AG10803 (cell line): ENCODE results near the gene RXYLT1.
A peak's percentile ranks its signal among the peaks of the same experiment; 100 is the strongest.

Experiments used
- DNase-seq: peaks from one replicate; pipeline ENCODE4 v3.0.0; 2010; ENCODE audit warnings: low read depth
- H3K4me3 ChIP-seq: 2 replicates; pipeline ENCODE4 v1.5.1; 2011; ENCODE audit warnings: mild to moderate bottlenecking, low read length, control low read depth
- CTCF ChIP-seq: conservative IDR thresholded peaks from 2 replicates; pipeline ENCODE4 v1.5.1; 2011; ENCODE audit warnings: mild to moderate bottlenecking, low read length, control low read depth, inconsistent platforms

Gene RXYLT1

DNA sequence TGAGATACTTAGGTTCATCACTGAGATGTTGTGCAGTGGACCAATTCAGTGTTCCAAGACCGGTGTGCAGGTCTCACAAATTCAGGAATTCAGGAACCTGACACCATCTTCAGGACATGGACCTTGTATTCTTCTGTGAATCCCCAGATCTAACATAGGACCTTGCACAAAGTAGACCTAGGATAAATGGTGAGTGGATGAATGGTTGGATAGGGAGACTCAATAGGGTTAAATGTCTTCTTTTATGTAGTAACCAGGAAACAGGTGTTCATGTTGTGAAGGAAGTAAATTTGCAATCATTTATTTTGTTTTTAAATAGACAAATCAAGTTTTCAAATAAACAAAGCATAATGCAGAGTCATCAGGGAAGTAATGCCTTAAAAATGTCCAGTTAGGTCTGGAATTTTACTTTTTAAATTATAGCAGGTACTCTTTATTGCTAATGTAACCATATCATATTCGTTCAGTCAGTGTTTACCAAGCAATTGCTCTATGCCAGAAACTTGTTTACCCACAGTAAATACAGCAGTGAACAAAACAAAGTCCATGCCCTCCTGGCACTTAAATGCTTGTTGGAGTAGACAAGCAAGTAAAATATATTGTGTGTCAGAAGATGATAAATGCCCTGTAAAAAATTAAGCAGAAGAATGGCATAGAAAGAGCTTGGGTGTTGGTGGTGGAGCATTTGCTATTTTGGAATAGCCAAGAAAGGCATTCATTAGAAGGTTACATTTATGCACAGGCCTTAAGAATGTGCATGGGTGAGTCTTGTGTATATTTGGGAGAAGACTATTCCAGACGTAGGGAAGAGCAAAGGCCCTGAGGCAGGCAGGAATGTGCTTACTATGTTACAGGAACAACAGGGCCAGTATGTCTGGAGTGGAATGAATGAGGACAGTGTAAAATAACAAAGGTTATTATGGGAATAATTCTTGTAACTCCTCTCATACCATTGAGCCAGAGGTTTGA, 26.3 kb downstream of the RXYLT1 start:
- no peak for DNase-seq
- no peak overlapping the region for H3K4me3 ChIP-seq
- no peak for TF ChIP-seq CTCF

GRCh38 chr12:63808631-63809030, 28.9 kb downstream of the RXYLT1 start:
- H3K4me3 ChIP-seq = no peak overlapping the region
- no peak for TF ChIP-seq CTCF
- peak; percentile 45 for DNase-seq

GRCh38 chr12:63809566-63809965, 29.9 kb downstream of the RXYLT1 start:
- DNase-seq = no peak
- no peak for TF ChIP-seq CTCF
- H3K4me3 ChIP-seq = no peak overlapping the region

GRCh38 chr12:63811334-63811733, 31.6 kb downstream of the RXYLT1 start:
- TF ChIP-seq CTCF = no peak
- no peak for DNase-seq
- H3K4me3 ChIP-seq = no peak overlapping the region

DNA sequence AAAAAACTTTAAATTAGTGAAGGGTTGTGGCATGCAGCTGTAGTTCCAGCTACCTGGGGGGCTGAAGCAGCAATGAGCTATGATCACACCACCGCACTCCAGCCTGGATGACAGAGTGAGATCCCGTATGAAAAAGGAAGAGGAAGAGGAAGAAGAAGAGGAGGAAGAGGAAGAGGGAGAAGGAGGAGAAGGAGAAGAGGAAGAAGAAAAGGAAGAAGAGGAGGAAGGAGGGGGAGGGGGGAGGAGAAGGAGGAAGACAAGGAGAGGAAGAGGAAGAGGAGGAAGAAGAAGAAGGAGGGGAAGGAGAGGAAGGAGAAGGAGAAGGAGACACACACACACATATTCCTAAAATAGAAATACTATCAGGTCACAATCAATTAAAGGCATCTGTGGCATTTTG, 32.0 kb downstream of the RXYLT1 start:
- no peak for TF ChIP-seq CTCF
- no peak overlapping the region for H3K4me3 ChIP-seq
- DNase-seq = no peak

GRCh38 chr12:63814146-63814772, 34.5 kb downstream of the RXYLT1 start:
- no peak for TF ChIP-seq CTCF
- DNase-seq = no peak
- no peak overlapping the region for H3K4me3 ChIP-seq

DNA sequence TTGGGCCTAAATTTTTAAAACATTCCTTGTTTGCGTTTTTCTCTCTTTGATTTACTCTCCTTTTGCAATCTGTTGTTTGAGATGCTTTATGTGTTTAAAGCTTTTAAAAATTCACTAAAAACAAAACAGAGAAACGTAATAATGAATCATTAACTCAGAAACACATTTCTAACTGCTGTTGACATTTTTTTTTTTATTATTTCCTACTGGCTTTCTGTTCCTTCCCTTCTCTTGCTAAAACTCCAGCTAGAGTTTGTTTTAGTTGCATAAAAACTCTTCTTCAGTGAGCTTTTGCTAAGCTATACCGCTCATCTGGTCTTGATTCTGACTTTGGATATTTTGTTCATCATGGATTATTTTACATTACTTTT, 35.8 kb downstream of the RXYLT1 start:
- DNase-seq = no peak
- no peak overlapping the region for H3K4me3 ChIP-seq
- no peak for TF ChIP-seq CTCF
